Measurements from ENCODE around the gene ZC3HAV1L.
"Not testable (repeated sequence)": the region's sequence is repeated elsewhere in the genome, so short reads cannot be mapped to it uniquely, and the experiment has no call there.

The ZC3HAV1L gene

GRCh38 chr7:139022286-139022685, 13.6 kb downstream of the ZC3HAV1L start:
- no peak for DNase-seq (ENCODE audit: low read depth in 1 of 2, low spot score in 1 of 2)

- DNase-seq (ENCODE audit: low read depth in 1 of 2, low spot score in 1 of 2), result no peak
Observed at GRCh38 chr7:139018910-139019309, 16.9 kb downstream of the ZC3HAV1L start.

GRCh38 chr7:139016931-139017511, 18.8 kb downstream of the ZC3HAV1L start:
- DNase-seq (ENCODE audit: low read depth in 1 of 2, low spot score in 1 of 2), result peak in 1 of 2 donors; percentile 14

- no peak for DNase-seq (ENCODE audit: low read depth in 1 of 2, low spot score in 1 of 2)
Observed at GRCh38 chr7:139011373-139011772, 24.5 kb downstream of the ZC3HAV1L start.

- no peak for DNase-seq (ENCODE audit: low read depth in 1 of 2, low spot score in 1 of 2)
Observed at GRCh38 chr7:139004321-139005090, 31.3 kb downstream of the ZC3HAV1L start.

- DNase-seq (ENCODE audit: low read depth in 1 of 2, low spot score in 1 of 2), result no peak
Observed at GRCh38 chr7:138999414-138999813, 36.4 kb downstream of the ZC3HAV1L start.

DNA sequence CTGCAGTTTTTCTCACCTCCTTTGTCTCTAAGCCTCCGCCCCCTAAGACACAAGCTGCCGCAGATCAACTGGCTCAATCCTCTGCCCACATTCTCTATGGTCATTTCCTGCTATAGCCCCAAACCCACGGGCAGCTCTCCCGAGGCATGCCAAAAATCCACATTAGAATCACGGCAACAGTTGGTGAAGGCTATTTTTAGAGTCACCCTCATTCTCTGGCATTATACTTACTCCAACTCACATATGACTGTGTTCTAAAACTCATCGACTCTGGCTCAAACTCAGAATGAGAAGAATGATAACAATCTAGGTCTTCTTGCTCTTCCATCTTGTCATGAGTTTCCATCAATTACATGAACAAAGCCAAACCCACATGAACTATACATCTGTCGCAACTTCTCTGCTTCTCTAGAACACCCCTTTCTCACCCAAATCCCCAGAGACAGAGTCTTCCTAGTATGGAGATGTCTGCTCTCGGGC, 43.8 kb downstream of the ZC3HAV1L start:
- no peak for DNase-seq (ENCODE audit: low read depth in 1 of 2, low spot score in 1 of 2)

DNA sequence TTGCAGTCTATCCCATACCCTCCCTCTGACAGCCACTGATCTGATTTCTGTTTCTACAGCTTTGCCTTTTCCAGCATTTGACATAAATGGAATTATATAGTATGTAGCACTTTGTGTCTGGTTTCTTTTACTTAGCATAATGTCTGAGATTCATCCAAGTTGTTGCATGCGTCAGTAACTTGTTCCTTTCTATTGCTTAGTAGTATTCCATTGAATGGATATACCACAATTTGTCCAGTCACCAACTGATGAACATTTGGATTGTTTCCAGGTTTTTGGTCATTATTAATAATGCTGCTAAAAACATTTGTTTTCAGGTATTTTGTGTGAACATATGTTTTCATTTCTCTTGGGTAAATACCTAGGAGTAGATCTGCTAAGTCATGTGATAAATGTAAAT, 48.2 kb downstream of the ZC3HAV1L start:
- DNase-seq (ENCODE audit: low read depth in 1 of 2, low spot score in 1 of 2), result no peak

GRCh38 chr7:138982204-138982623, 53.6 kb downstream of the ZC3HAV1L start:
- no peak for DNase-seq (ENCODE audit: low read depth in 1 of 2, low spot score in 1 of 2)

DNA sequence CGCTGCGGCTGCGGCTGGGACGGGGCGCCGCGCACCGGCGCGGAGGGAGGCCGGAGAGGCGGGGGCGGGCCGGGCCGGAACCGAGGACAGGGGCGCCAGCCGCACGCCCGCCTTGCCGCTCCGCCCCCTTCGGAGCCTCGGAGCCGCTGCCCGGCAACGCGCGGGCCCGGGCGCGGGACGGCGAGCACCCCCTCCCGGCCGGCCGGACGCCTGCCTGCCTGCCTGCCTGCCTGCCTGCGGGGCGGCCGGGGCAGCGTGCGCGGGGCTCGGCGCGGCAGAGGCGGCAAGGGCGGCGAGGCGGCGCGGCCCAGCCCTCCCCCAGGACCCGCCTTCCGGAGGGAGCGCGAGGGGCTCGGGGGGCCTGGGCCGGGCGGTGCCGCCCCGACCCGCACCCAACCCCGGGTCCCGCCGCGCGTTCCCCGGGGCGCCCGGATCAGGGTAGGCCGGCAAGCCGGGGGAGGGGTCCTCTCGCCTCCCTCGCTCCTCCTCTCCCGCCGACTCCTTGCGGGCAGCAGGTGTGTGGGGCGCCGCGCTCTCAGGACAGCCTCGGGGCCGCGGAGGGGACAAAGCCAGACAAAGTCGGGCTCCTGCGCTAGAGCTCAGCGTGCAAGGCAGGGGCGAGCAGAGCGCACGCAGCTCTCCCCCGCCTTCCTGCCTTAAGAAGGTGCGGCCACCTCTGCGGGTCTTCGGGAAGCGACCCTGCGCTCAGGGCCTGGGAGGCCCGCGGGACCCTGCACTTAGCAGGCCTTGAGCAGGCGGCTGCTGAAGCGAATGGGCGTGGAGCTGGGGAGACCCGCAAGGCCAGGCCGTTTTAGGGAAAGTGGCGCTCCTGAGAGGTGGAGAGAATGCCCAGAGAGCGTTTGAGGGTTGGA, 54.3 kb downstream of the ZC3HAV1L start, which contains the start of gene KIAA1549:
TSS of gene KIAA1549 (minus strand) at position 58 of the 872 bp plus-strand sequence. CDS start 120 bp downstream, outside the sequence.
- peak; percentile 28 to 42 for DNase-seq (ENCODE audit: low read depth in 1 of 2, low spot score in 1 of 2)

- peak in 1 of 2 donors; percentile 7 for DNase-seq (ENCODE audit: low read depth in 1 of 2, low spot score in 1 of 2)
Observed at GRCh38 chr7:138980563-138981291, 55.1 kb downstream of the ZC3HAV1L start.

GRCh38 chr7:138979988-138980562, 55.8 kb downstream of the ZC3HAV1L start:
- DNase-seq (ENCODE audit: low read depth in 1 of 2, low spot score in 1 of 2), result no peak

DNA sequence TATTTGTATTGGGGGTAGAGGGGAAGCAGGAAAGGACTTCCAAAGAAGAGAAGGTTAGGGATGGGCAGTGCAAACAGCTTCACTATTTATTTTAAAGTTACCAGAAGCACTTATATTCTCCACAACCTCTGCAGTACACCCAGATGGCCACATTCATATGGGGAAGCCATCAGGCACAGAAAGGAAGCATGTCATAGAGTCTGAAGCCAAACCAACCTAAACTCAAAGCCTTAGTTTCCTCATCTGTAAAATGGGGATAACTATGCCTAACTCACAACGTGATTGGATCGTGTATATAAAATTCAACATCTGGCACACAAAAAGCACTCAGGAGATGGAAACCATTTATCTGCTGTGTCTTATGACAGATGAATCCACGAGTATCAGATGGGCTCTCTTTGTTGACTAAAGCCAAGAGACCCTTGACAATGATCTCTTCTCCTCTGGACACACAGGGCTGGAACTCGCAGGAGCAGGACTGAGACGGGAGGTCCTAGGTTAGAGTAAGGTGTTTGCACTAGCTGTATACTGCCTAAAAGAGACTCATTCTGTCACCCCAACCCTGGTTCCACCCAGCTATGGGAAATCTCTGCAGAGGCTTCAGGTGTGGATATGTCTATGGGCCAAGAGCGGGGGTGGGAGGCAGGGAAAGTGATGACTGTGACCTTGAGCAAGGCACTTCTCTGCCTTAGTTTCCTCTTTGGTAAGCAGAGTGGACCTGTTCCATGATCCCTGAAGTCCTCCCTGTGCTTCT, 56.4 kb downstream of the ZC3HAV1L start:
- DNase-seq (ENCODE audit: low read depth in 1 of 2, low spot score in 1 of 2), result no peak

GRCh38 chr7:138978541-138979184, 57.2 kb downstream of the ZC3HAV1L start:
- DNase-seq (ENCODE audit: low read depth in 1 of 2, low spot score in 1 of 2), result no peak

- not testable (repeated sequence) for DNase-seq (ENCODE audit: low read depth in 1 of 2, low spot score in 1 of 2)
Observed at GRCh38 chr7:138976161-138976560, 59.7 kb downstream of the ZC3HAV1L start.

Data from stimulated activated CD4-positive, alpha-beta T cell treated with anti-CD3 and anti-CD28 coated beads, Interleukin-15, amount 100 ng/mL, for 1 hour (primary cell).